PC-3 (cell line): ENCODE measurements around the gene RLN1. TPM values are rescaled to one million over a fixed set of nuclear protein-coding genes. Genes with fewer than 3 reads are reported as not detected.
A peak's percentile ranks its signal among the peaks of the same experiment; 100 is the strongest.
"Not testable (repeated sequence)": the region's sequence is repeated elsewhere in the genome, so short reads cannot be mapped to it uniquely, and the experiment has no call there.

ENCODE experiments used
- ATAC-seq: fragments of 200-7000 bp; cut with Tn5 transposase; 2 replicates; pipeline ENCODE4 v1.9.1; 2020; ENCODE audit warnings: mild to moderate bottlenecking, moderate library complexity
- Bru-seq: library from RNA; stranded (reverse); fragments of 400-500 nt; gene quantifications from one replicate; lab custom pipeline; 2021; lab: Mats Ljungman, UMichigan
- BruChase-seq, 2 experiments: library from RNA; stranded (reverse); fragments of 400-500 nt; gene quantifications; one replicate each; lab custom pipeline; 2021; lab: Mats Ljungman, UMichigan
- BruUV-seq: library from RNA; stranded (reverse); fragments of 400-500 nt; replicated peaks from 2 replicates; lab custom pipeline; 2021; lab: Mats Ljungman, UMichigan
- CTCF ChIA-PET: fragments of 300-600 bp; sonication (Branson Sonifier 250); formaldehyde crosslinking; loops from one replicate; lab custom pipeline; 2022; ENCODE audit warnings: antibody characterized with exemption; lab: Charles Lee
- POLR2A ChIA-PET: fragments of 300-600 bp; sonication (Branson Sonifier 250); formaldehyde crosslinking; loops from one replicate; lab custom pipeline; 2022; ENCODE audit warnings: antibody characterized with exemption; ENCODE audit not compliant: unreplicated experiment; lab: Charles Lee
- DNase-seq: peaks from one replicate; pipeline ENCODE4 v3.0.0-alpha.2; 2015
- H2AFZ ChIP-seq: fragments of 300-600 bp; sonication (generic); 2 replicates; pipeline ENCODE4 v1.6.0; 2016; ENCODE audit warnings: antibody characterized with exemption, low read length
- H3F3A ChIP-seq: fragments of 300-600 bp; sonication (generic); one replicate; pipeline ENCODE4 v1.6.0; 2017; ENCODE audit warnings: antibody characterized with exemption, low read length, control low read depth, mild to moderate bottlenecking; ENCODE audit not compliant: unreplicated experiment
- H3K27ac ChIP-seq: fragments of 300-600 bp; sonication (generic); 2 replicates; pipeline ENCODE4 v1.5.1; 2016; ENCODE audit warnings: mild to moderate bottlenecking, low read length
- H3K27me3 ChIP-seq: fragments of 300-600 bp; sonication (generic); 2 replicates; pipeline ENCODE4 v1.6.1; 2016; ENCODE audit warnings: low read length, mixed read lengths
- H3K36me3 ChIP-seq: fragments of 300-600 bp; sonication (generic); 2 replicates; pipeline ENCODE4 v1.6.1; 2016; ENCODE audit warnings: low read depth, mixed run types, low read length, mixed read lengths
- H3K4me1 ChIP-seq: fragments of 300-600 bp; sonication (generic); 2 replicates; pipeline ENCODE4 v1.5.1; 2016; ENCODE audit warnings: low read length; ENCODE audit not compliant: insufficient read depth
- H3K4me2 ChIP-seq: fragments of 300-600 bp; sonication (generic); 2 replicates; pipeline ENCODE4 v1.6.0; 2016; ENCODE audit warnings: low read length
- H3K4me3 ChIP-seq: fragments of 300-600 bp; sonication (generic); 2 replicates; pipeline ENCODE4 v1.5.1; 2016; ENCODE audit warnings: mild to moderate bottlenecking, low read length, mixed read lengths
- H3K79me2 ChIP-seq: fragments of 300-600 bp; sonication (generic); 2 replicates; pipeline ENCODE4 v1.6.1; 2017; ENCODE audit warnings: low read length, mixed read lengths
- H3K9ac ChIP-seq: fragments of 300-600 bp; sonication (generic); 2 replicates; pipeline ENCODE4 v1.6.0; 2016; ENCODE audit warnings: mild to moderate bottlenecking, low read length
- H3K9me2 ChIP-seq: fragments of 300-600 bp; sonication (generic); replicated peaks from 2 replicates; pipeline ENCODE4 v1.6.1; 2016; ENCODE audit warnings: mixed run types, low read length, mixed read lengths
- H3K9me3 ChIP-seq: fragments of 300-600 bp; sonication (generic); 2 replicates; pipeline ENCODE4 v1.6.1; 2016; ENCODE audit warnings: low read length, mixed read lengths
- H4K20me1 ChIP-seq: fragments of 300-600 bp; sonication (generic); 2 replicates; pipeline ENCODE4 v1.6.1; 2016; ENCODE audit warnings: low read length, mixed read lengths
- EZH2 ChIP-seq: fragments of 300-600 bp; sonication (generic); IDR thresholded peaks from one replicate; pipeline ENCODE4 v1.6.1; 2017; ENCODE audit warnings: antibody characterized with exemption, mild to moderate bottlenecking, low read length; ENCODE audit not compliant: unreplicated experiment
- EZH2phosphoT487 ChIP-seq: fragments of 300-600 bp; sonication (generic); IDR thresholded peaks from 2 replicates; pipeline ENCODE4 v1.6.1; 2018; ENCODE audit warnings: mild to moderate bottlenecking, antibody characterized with exemption, low read length, borderline replicate concordance
- intact Hi-C: fragments of 100-400 bp; cut with micrococcal nuclease; formaldehyde crosslinking; loops from 2 replicates; pipeline ENCODE4 v1.9.0; 2023
- long read RNA-seq: library from polyadenylated mRNA; unstranded; transcript quantifications from one replicate; pipeline ENCODE4 v2.0.0, GENCODE V29; 2021; ENCODE audit not compliant: unreplicated experiment
- total RNA-seq: library from RNA; depleted of rRNA; stranded (reverse); fragments of >200 nt; gene quantifications from 2 replicates; pipeline ENCODE4 v1.2.3, GENCODE V29; 2014; rRNA removed
- TF ChIP-seq, protein P1 (sequence below): fragments of 300-600 bp; sonication (generic); conservative IDR thresholded peaks from 2 replicates; pipeline ENCODE4 v1.5.1; 2017; ENCODE audit warnings: antibody characterized with exemption, low read depth, mild to moderate bottlenecking, low read length

RLN1 gene
- total RNA-seq, result not detected in 2 replicates
- Bru-seq, nascent RNA, result percentile 7 among the genes with signal in this experiment
- percentile 18 among the genes with signal in this experiment for BruChase-seq, experiment 1, labeled RNA remaining after a 6-hour chase
- percentile 19 among the genes with signal in this experiment for BruChase-seq, experiment 2, labeled RNA remaining after a 2-hour chase
- long read RNA-seq, result 0 reads

DNA sequence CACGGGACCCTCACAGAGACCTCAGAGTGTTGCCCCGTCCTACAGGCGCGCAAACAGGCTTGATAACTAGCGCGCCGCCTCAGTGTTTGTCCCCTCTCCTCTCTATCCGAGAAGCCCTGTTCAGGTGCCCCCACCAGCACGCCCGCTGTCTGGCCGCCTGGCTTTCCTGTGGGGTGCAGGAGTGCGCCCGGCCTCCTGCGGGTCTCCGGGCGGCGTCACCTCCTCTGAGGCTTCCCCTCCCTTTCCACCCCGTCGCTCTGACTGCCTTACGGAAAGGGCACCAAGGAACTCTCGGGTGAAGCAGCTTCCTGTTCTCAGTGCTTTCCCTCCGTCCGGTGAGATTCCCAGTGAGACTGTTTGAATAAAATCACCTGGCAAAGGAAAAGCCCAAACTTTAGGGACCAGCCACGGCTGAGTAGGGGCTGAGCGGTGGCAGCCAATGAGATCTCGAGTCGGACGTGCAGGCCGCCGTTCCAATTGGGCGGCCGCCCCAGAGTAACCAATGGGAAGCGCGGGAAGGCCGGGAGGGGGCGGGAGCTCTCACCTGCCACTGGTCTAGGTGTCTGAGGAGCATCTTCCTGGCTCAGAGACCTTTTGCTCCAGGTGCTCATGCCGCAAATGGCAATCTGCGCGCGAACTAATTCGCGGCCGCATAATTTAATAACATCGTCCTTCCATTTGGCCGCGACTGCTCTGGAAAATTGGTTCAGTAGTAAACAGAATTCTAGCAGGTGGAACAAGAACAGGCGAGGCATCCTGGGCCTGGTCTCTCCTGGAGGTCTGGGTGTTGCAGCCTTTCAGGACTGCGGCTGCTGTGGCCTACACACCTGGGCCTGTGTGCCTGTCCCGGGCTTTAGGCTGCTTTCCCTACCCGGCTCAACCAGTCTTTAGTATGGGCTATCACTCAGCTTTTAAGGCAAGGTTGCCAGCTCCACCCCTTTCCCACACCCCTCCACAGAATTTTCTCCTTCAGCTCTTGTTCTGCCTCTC is at the start of gene RLN1:
Gene RLN1 (minus strand): TSS at position 885 of the 990 bp plus-strand sequence. CDS start 130 bp downstream, at position 755.
- POLR2A ChIA-PET, BruUV-seq: not testable (repeated sequence)

GRCh38 chr9:5389109-5389732 is 49.5 kb upstream of the RLN1 start:
- H3K9me3 ChIP-seq, result no peaks in the 10 kb centered on the region
- H3K9ac ChIP-seq, result no peak overlapping the region
- intact Hi-C loops, result no loop called here
- H3K36me3 ChIP-seq, result no peaks in the 10 kb centered on the region
- TF ChIP-seq EZH2, result no peak
- TF ChIP-seq EZH2phosphoT487, result no peak
- TF ChIP-seq, protein P1, sequence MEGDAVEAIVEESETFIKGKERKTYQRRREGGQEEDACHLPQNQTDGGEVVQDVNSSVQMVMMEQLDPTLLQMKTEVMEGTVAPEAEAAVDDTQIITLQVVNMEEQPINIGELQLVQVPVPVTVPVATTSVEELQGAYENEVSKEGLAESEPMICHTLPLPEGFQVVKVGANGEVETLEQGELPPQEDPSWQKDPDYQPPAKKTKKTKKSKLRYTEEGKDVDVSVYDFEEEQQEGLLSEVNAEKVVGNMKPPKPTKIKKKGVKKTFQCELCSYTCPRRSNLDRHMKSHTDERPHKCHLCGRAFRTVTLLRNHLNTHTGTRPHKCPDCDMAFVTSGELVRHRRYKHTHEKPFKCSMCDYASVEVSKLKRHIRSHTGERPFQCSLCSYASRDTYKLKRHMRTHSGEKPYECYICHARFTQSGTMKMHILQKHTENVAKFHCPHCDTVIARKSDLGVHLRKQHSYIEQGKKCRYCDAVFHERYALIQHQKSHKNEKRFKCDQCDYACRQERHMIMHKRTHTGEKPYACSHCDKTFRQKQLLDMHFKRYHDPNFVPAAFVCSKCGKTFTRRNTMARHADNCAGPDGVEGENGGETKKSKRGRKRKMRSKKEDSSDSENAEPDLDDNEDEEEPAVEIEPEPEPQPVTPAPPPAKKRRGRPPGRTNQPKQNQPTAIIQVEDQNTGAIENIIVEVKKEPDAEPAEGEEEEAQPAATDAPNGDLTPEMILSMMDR, result no peak
- no peaks in the 10 kb centered on the region for H3K79me2 ChIP-seq
- no peak overlapping the region for H3K4me3 ChIP-seq
- CTCF ChIA-PET, result no interaction called here
- H3K9me2 ChIP-seq, result no peaks in the 10 kb centered on the region
- H3F3A ChIP-seq, result no peaks in the 10 kb centered on the region
- DNase-seq (peak; percentile 73), ATAC-seq (peak; percentile 61)
- H4K20me1 ChIP-seq, result no peaks in the 10 kb centered on the region
- H3K27me3 ChIP-seq, result no peaks in the 10 kb centered on the region
- no peak overlapping the region for H2AFZ ChIP-seq
- POLR2A ChIA-PET, result no interaction called here
- H3K4me1 ChIP-seq, result peaks cover 15% of the 10 kb centered on the region
- BruUV-seq, result no TSS peak
- no peak overlapping the region for H3K27ac ChIP-seq
- peak overlapping the region; percentile 19; the same call in 1 of the 2 replicates for H3K4me2 ChIP-seq

More for the DNA sequence above, at the start of gene RLN1:
- H3K4me2 ChIP-seq, H3K9me2 ChIP-seq, intact Hi-C loops, H4K20me1 ChIP-seq, DNase-seq, H3K36me3 ChIP-seq, H3F3A ChIP-seq, H3K4me3 ChIP-seq, H3K27me3 ChIP-seq, H3K79me2 ChIP-seq, CTCF ChIA-PET, H3K4me1 ChIP-seq, H3K9ac ChIP-seq, H3K27ac ChIP-seq, H3K9me3 ChIP-seq: not testable (repeated sequence)
- peak within 1 kb of the TSS; percentile 48; the same call in 1 of the 2 replicates for H2AFZ ChIP-seq
- peak; percentile 96 for ATAC-seq

GRCh38 chr9:5388026-5388819 is 48.5 kb upstream of the RLN1 start:
- H3K9ac ChIP-seq, result no peak overlapping the region
- CTCF ChIA-PET, result no interaction called here
- BruUV-seq, result no TSS peak

More at GRCh38 chr9:5388026-5388819, 48.5 kb upstream of the RLN1 start:
- POLR2A ChIA-PET, result no interaction called here
- no peak for TF ChIP-seq EZH2
- TF ChIP-seq EZH2phosphoT487, result no peak
- TF ChIP-seq, protein P1, result no peak
- Histone ChIP-seq H3K4me3 (no peak overlapping the region), H3K9me3 (no peaks in the 10 kb centered on the region), H3K4me2 (no peak overlapping the region), H3K4me1 (peaks cover 15% of the 10 kb centered on the region), H2AFZ (no peak overlapping the region), H4K20me1 (no peaks in the 10 kb centered on the region), H3K27me3 (no peaks in the 10 kb centered on the region), H3K36me3 (no peaks in the 10 kb centered on the region), H3K9me2 (no peaks in the 10 kb centered on the region), H3K27ac (no peak overlapping the region), H3F3A (no peaks in the 10 kb centered on the region), H3K79me2 (no peaks in the 10 kb centered on the region)
- ATAC-seq, result no peak
- no peak for DNase-seq
- intact Hi-C loops, result no loop called here
